Gastrocnemius medialis (tissue), 4 donors: ENCODE data around the gene NHEJ1. TPM values are rescaled to one million over a fixed set of nuclear protein-coding genes. Genes with fewer than 3 reads are reported as not detected.

Experiments
- ATAC-seq, 2 donors: fragments of 150-250 bp; one replicate each; pipeline ENCODE4 v1.9.1; 2016
- DNase-seq, 2 donors: peaks; one replicate each; pipeline ENCODE4 v3.0.0-alpha.2; 2019
- H3K27ac ChIP-seq, 4 donors: fragments of 200-600 bp; sonication (generic); 1 replicate in 1 of 4; 2 replicates in 3 of 4; pipeline ENCODE4 v1.5.1; 2016 to 2018; ENCODE audit warnings: mild to moderate bottlenecking in 2 of 4, moderate library complexity in 1 of 4
- H3K27me3 ChIP-seq, 3 donors: fragments of 200-600 bp; sonication (generic) in 2 of 3; 1 replicate in 1 of 3; 2 replicates in 2 of 3; pipeline versions ENCODE4 v1.5.1 to v1.6.0; 2016 to 2019; ENCODE audit warnings: mild to moderate bottlenecking in 1 of 3, moderate library complexity in 1 of 3
- H3K36me3 ChIP-seq, 2 donors: fragments of 200-600 bp; sonication (generic) in 1 of 2; one replicate each; pipeline ENCODE4 v1.5.1; 2017 to 2018
- H3K4me1 ChIP-seq, 2 donors: fragments of 200-600 bp; sonication (generic) in 1 of 2; one replicate each; pipeline ENCODE4 v1.5.1; 2016 to 2017; ENCODE audit warnings: mild to moderate bottlenecking in 2 of 2
- H3K4me3 ChIP-seq, 4 donors: fragments of 200-600 bp; sonication (generic) in 3 of 4; 1 replicate in 1 of 4; 2 replicates in 3 of 4; pipeline ENCODE4 v1.5.1; 2016 to 2019; ENCODE audit warnings: mild to moderate bottlenecking in 2 of 4
- H3K9me3 ChIP-seq, 3 donors: fragments of 200-600 bp; sonication (generic) in 2 of 3; 1 replicate in 1 of 3; 2 replicates in 2 of 3; pipeline ENCODE4 v1.5.1; 2016 to 2019
- POLR2A ChIP-seq, 2 donors: fragments of 450-650 bp; IDR thresholded peaks; one replicate each; pipeline ENCODE4 v1.6.1; 2017; ENCODE audit warnings: antibody characterized with exemption in 2 of 2, mild to moderate bottlenecking in 2 of 2, moderate library complexity in 2 of 2
- in situ Hi-C, 4 donors: fragments of 200-750 bp; cut with MboI; loops; one replicate each; pipeline versions ENCODE4 v1.15.0 to v1.8.0; 2017; ENCODE audit warnings: low sequenced_read_pairs in 4 of 4
- intact Hi-C: fragments of 100-400 bp; cut with DNase I; formaldehyde crosslinking; loops from one replicate; pipeline ENCODE4 v1.15.1; 2023; ENCODE audit warnings: low total_unique reads
- total RNA-seq, 4 donors: library from RNA; depleted of rRNA; stranded (reverse); fragments of >200 nt; gene quantifications; one replicate each; pipeline versions ENCODE4 v1.1.0 to v1.2.3, GENCODE V29; 2016
- TF ChIP-seq, protein P1 (sequence below), 5 experiments: fragments of 450-650 bp in 3 of 5; fragments of 200-600 bp in 2 of 5; sonication (generic) in 2 of 5; IDR thresholded peaks in 4 of 5; conservative IDR thresholded peaks in 1 of 5; 1 replicate in 4 of 5; 2 replicates in 1 of 5; pipeline ENCODE4 v1.5.1; 2016 to 2019; ENCODE audit warnings: antibody characterized with exemption in 5 of 5, mild to moderate bottlenecking in 3 of 5, moderate library complexity in 3 of 5

Gene NHEJ1
- total RNA-seq, 4 donors from 2014 or later, result 24.5 to 39.0 (median 26.4) TPM

GRCh38 chr2:219140722-219141121 lies 19.9 kb downstream of the NHEJ1 start:
- Histone ChIP-seq H3K27ac (no peak overlapping the region), H3K27me3 (no peaks in the 10 kb centered on the region), H3K9me3 (no peaks in the 10 kb centered on the region), H3K4me3 (no peak overlapping the region), H3K36me3 (peaks cover 0 to 29% of the 10 kb centered on the region in 2 donors), H3K4me1 (no peaks in the 10 kb centered on the region)
- DNase-seq (no peak), ATAC-seq (no peak)
- in situ Hi-C loops, result no loop called here
- intact Hi-C loops, result no loop called here
- TF ChIP-seq, protein P1, sequence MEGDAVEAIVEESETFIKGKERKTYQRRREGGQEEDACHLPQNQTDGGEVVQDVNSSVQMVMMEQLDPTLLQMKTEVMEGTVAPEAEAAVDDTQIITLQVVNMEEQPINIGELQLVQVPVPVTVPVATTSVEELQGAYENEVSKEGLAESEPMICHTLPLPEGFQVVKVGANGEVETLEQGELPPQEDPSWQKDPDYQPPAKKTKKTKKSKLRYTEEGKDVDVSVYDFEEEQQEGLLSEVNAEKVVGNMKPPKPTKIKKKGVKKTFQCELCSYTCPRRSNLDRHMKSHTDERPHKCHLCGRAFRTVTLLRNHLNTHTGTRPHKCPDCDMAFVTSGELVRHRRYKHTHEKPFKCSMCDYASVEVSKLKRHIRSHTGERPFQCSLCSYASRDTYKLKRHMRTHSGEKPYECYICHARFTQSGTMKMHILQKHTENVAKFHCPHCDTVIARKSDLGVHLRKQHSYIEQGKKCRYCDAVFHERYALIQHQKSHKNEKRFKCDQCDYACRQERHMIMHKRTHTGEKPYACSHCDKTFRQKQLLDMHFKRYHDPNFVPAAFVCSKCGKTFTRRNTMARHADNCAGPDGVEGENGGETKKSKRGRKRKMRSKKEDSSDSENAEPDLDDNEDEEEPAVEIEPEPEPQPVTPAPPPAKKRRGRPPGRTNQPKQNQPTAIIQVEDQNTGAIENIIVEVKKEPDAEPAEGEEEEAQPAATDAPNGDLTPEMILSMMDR (IDR thresholded peaks at IDR 0.05 in 4 of 5, conservative IDR thresholded peaks at IDR 0.05 in 1 of 5), result no peak
- TF ChIP-seq POLR2A (IDR thresholded peaks at IDR 0.05), result no peak

DNA sequence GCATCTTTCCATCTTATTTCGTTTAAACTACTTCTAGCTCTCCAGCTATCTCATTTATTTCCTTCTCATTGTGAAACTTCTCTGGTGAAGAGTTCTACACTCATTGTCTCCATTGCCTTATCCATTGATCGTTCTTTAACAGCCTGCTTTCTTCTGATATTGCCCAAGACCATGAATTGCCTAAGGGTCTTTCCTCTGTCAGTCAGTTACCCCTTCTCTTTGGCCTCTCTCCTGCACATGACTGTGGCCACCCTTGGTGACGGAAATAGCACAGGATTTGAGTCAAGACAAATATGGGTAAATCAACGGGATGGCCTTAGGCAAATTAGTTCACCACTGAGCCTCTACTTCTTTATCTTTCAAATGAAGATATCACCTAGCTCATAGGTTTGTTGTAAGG lies 26.6 kb downstream of the NHEJ1 start:
- H3K27ac ChIP-seq, result no peak overlapping the region
- intact Hi-C loops, result no loop called here
- DNase-seq (no peak), ATAC-seq (no peak)
- H3K4me3 ChIP-seq, result no peak overlapping the region
- TF ChIP-seq, protein P1 (IDR thresholded peaks at IDR 0.05 in 4 of 5, conservative IDR thresholded peaks at IDR 0.05 in 1 of 5), result no peak
- TF ChIP-seq POLR2A (IDR thresholded peaks at IDR 0.05), result no peak
- no peaks in the 10 kb centered on the region for H3K27me3 ChIP-seq
- no peaks in the 10 kb centered on the region for H3K36me3 ChIP-seq
- no peaks in the 10 kb centered on the region for H3K9me3 ChIP-seq
- no peaks in the 10 kb centered on the region for H3K4me1 ChIP-seq
- in situ Hi-C loops, result no loop called here

DNA sequence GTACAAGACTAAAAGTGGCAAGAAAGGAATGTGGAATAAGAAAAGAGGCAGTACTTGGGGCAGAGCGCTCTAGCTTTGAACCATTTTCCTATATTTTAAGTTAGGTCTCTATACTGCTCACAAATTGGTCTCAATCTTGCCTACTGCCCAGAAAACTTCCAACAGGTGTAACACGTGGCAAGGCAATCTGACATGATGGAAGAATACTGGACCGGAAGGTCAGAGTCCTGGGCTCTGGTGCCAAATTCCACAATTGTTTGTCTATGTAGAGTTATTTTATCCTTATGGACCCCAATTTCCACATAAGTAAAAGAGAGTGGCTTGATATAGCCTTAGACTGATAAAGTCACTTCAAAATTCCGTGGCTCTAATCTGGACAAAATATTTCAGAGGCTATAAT lies 28.9 kb downstream of the NHEJ1 start:
- intact Hi-C loops, result no loop called here

DNA sequence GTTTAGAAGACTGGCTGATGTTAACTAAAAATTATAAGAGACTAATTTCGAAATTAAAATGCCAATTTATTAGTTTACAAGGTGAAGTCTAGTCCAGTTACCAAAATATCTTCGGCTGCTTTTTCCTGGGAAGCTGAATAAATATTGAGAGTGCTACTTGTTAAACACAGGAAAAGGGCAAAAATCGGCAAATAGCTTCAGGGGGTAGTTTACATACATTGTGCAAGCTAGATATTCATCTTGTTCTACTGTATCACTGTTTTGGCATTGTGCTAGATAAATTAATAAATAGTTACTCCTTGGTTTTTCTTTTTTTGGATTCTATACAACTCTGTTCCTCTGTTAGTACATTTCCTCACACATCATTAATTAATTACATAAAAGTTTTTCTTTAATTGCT lies 29.3 kb downstream of the NHEJ1 start:
- DNase-seq (no peak), ATAC-seq (no peak)
- in situ Hi-C loops (no loop called here), intact Hi-C loops (no loop called here)
- H3K4me1 ChIP-seq, result no peaks in the 10 kb centered on the region
- H3K4me3 ChIP-seq, result no peak overlapping the region
- H3K9me3 ChIP-seq, result no peaks in the 10 kb centered on the region
- H3K27ac ChIP-seq, result no peak overlapping the region
- H3K27me3 ChIP-seq, result no peaks in the 10 kb centered on the region
- H3K36me3 ChIP-seq, result no peaks in the 10 kb centered on the region
- TF ChIP-seq, protein P1 (IDR thresholded peaks at IDR 0.05 in 4 of 5, conservative IDR thresholded peaks at IDR 0.05 in 1 of 5), result no peak
- no peak for TF ChIP-seq POLR2A (IDR thresholded peaks at IDR 0.05)

More for the DNA sequence above, 28.9 kb downstream of the NHEJ1 start:
- in situ Hi-C loops, result no loop called here
- Histone ChIP-seq H3K36me3 (no peaks in the 10 kb centered on the region), H3K9me3 (no peaks in the 10 kb centered on the region), H3K4me3 (no peak overlapping the region), H3K27me3 (no peaks in the 10 kb centered on the region), H3K4me1 (no peaks in the 10 kb centered on the region), H3K27ac (no peak overlapping the region)
- DNase-seq, result no peak
- no peak for ATAC-seq
- TF ChIP-seq POLR2A (IDR thresholded peaks at IDR 0.05), result no peak
- TF ChIP-seq, protein P1 (IDR thresholded peaks at IDR 0.05 in 4 of 5, conservative IDR thresholded peaks at IDR 0.05 in 1 of 5), result no peak

DNA sequence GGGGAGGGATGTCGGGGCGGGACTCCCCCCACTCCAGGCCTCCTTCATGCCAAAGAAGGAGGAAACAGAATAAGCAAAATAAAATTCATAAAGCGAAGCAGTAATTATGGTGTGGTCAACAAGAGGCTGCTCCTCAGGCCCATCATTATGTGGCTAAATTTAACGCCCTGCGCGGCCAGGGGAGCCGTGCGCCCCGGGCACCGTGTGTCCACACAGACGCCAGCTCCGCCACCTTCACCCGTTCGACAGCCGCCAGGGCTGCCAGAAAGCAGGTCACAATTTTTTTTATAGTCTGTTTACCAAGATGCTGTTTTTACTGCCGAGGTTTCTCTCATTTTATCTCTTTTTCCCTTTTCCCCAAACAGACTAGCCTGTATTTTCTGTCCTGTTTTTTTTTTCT lies 31.0 kb downstream of the NHEJ1 start:
- Histone ChIP-seq H3K4me1 (peaks cover 0 to 2% of the 10 kb centered on the region in 2 donors), H3K36me3 (no peaks in the 10 kb centered on the region), H3K27ac (no peak overlapping the region), H3K9me3 (no peaks in the 10 kb centered on the region), H3K27me3 (no peaks in the 10 kb centered on the region), H3K4me3 (no peak overlapping the region)
- TF ChIP-seq, protein P1 (IDR thresholded peaks at IDR 0.05 in 4 of 5, conservative IDR thresholded peaks at IDR 0.05 in 1 of 5), result no peak
- no peak for TF ChIP-seq POLR2A (IDR thresholded peaks at IDR 0.05)
- in situ Hi-C loops (loop anchor here in 1 of 4 donors (10.0 kb wide), 1 partner anchor 65 kb away; the partner anchor contains the start of gene IHH), intact Hi-C loops (no loop called here)
- no peak for DNase-seq
- no peak for ATAC-seq
